PFSK-1 (cell line): ENCODE measurements around the gene ZMYND11.

Experiments used
- FOXP2 ChIP-seq: optimal IDR thresholded peaks from 2 replicates; pipeline ENCODE3; 2011; ENCODE audit warnings: borderline replicate concordance, control low read depth, inconsistent platforms; ENCODE audit not compliant: insufficient read depth; ENCODE audit errors: extremely low read length, extremely low read depth
- POLR2AphosphoS5 ChIP-seq: IDR thresholded peaks from 2 replicates; pipeline ENCODE4 v1.6.1; 2012; ENCODE audit warnings: low read depth, mild to moderate bottlenecking, control low read depth, low read length, moderate library complexity
- SIN3A ChIP-seq: IDR thresholded peaks from 2 replicates; pipeline ENCODE4 v1.6.1; 2012; ENCODE audit warnings: mild to moderate bottlenecking, low read length, moderate library complexity, borderline replicate concordance; ENCODE audit not compliant: insufficient read depth
- TAF1 ChIP-seq: IDR thresholded peaks from 2 replicates; pipeline ENCODE4 v1.6.1; 2012; ENCODE audit warnings: low read length, control low read depth, borderline replicate concordance; ENCODE audit not compliant: insufficient read depth
- TF ChIP-seq, protein P1 (sequence below), 2 experiments: IDR thresholded peaks; 2 replicates each; pipeline versions ENCODE4 v1.6.1 to v1.8.0; 2011 to 2012; ENCODE audit warnings: low read depth in 2 of 2, low read length in 2 of 2, control low read depth in 1 of 2, inconsistent platforms in 1 of 2, mild to moderate bottlenecking in 1 of 2, moderate library complexity in 1 of 2; ENCODE audit not compliant: insufficient read depth in 1 of 2

ZMYND11 gene

DNA sequence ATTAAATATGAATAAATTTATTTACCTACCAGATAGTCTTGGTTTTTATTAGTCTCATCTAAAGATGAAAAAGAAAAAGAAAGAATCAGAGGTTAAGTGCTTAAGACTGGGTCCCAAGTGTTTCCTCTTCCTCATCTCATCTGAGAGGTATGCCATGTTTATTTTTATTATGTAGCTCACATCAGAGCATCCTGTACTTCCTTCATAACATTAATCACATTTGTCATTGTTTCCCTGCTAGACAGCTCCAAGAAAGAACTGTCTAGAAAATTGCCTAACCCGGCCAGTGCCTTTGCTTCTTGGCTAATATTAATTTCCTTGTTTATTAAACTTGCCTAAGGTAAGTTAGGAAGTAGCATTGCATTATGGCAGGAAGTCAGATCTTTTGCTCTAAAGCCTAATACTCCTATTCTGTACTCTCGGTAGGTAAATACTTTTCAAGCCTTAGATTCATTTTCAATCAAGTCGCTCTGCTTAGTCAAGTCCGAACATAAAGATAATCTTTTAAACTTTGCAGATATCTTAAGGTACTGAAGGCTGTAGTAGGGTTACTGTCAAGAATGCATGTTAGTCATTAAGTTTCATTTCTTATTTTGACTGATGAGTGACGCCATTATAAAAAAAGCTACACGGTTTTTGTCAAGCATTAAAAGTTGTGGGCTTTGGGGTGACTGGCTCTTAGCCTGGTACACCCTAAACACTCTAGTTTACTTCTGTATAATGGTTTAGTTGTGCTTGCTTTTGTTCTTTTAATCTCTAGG, 47.4 kb downstream of the ZMYND11 start:
- no peak for TF ChIP-seq SIN3A
- TF ChIP-seq TAF1: no peak
- TF ChIP-seq, protein P1, sequence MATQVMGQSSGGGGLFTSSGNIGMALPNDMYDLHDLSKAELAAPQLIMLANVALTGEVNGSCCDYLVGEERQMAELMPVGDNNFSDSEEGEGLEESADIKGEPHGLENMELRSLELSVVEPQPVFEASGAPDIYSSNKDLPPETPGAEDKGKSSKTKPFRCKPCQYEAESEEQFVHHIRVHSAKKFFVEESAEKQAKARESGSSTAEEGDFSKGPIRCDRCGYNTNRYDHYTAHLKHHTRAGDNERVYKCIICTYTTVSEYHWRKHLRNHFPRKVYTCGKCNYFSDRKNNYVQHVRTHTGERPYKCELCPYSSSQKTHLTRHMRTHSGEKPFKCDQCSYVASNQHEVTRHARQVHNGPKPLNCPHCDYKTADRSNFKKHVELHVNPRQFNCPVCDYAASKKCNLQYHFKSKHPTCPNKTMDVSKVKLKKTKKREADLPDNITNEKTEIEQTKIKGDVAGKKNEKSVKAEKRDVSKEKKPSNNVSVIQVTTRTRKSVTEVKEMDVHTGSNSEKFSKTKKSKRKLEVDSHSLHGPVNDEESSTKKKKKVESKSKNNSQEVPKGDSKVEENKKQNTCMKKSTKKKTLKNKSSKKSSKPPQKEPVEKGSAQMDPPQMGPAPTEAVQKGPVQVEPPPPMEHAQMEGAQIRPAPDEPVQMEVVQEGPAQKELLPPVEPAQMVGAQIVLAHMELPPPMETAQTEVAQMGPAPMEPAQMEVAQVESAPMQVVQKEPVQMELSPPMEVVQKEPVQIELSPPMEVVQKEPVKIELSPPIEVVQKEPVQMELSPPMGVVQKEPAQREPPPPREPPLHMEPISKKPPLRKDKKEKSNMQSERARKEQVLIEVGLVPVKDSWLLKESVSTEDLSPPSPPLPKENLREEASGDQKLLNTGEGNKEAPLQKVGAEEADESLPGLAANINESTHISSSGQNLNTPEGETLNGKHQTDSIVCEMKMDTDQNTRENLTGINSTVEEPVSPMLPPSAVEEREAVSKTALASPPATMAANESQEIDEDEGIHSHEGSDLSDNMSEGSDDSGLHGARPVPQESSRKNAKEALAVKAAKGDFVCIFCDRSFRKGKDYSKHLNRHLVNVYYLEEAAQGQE (IDR thresholded peaks at IDR 0.05; ENCODE audit: insufficient read depth in 1 of 2, low read depth in 2 of 2, low read length in 2 of 2): no peak
- TF ChIP-seq FOXP2: no peak
- TF ChIP-seq POLR2AphosphoS5: no peak

DNA sequence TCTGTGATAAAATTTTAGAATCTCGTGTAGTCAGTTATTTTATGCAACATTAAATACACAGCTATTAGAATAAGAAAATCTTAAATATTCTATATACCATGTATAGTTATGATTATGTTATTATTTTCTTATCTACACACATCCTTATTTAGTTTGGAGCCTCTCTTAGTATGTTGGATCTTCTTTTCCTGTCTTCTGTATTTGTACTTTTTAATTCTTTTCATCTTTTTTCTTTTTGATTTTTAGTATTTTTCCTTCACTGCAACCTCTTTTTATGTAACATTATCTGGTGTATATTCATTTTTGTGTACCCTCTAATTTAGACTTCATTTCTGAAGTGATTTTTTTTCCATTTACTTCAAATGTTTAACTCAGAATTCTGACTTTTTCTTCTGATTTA, 48.9 kb downstream of the ZMYND11 start:
- TF ChIP-seq SIN3A: no peak
- TF ChIP-seq TAF1: no peak
- TF ChIP-seq POLR2AphosphoS5: no peak
- TF ChIP-seq FOXP2: no peak
- TF ChIP-seq, protein P1 (IDR thresholded peaks at IDR 0.05; ENCODE audit: insufficient read depth in 1 of 2, low read depth in 2 of 2, low read length in 2 of 2): no peak

DNA sequence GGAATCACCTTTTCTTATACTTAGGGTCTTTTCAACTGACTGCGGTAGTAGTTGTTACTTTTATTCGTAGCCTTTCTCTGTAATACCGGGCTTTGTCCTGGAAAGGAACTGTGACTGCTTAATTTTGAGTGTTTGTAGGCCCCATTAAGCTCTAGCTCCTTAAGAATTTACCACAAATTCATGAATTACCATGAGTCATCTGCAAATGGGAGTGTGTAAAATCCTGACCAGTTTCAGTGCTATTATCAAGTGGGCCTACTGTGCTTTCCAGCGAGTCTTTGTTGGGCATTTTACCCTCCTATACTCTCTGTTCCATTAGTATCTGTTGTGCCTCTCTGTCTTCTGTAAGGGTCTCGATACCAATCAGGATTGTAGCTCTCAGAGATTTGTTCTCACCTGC, 49.7 kb downstream of the ZMYND11 start:
- no peak for TF ChIP-seq POLR2AphosphoS5
- no peak for TF ChIP-seq TAF1
- TF ChIP-seq SIN3A: no peak

DNA sequence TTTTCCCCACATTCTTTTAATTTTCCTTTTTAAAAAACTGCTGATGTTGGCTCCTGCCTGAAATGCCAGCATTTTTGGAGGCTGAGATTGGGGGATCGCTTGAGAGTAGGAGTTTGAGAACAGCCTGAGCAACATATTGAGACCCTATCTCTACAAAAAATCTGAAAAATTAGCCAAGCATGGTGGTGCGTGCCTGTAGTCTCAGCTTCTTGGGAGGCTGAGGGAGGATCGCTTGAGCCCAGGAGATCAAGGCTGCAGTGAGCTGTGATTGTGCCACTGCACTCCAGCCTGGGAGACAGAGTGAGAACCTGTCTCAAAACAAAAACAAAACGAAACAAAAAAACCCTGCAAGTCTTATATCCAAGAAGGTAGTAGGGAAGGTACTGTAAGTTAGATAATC, 51.7 kb downstream of the ZMYND11 start:
- TF ChIP-seq TAF1: no peak
- TF ChIP-seq, protein P1 (IDR thresholded peaks at IDR 0.05; ENCODE audit: insufficient read depth in 1 of 2, low read depth in 2 of 2, low read length in 2 of 2): no peak
- no peak for TF ChIP-seq SIN3A
- no peak for TF ChIP-seq FOXP2
- no peak for TF ChIP-seq POLR2AphosphoS5

DNA sequence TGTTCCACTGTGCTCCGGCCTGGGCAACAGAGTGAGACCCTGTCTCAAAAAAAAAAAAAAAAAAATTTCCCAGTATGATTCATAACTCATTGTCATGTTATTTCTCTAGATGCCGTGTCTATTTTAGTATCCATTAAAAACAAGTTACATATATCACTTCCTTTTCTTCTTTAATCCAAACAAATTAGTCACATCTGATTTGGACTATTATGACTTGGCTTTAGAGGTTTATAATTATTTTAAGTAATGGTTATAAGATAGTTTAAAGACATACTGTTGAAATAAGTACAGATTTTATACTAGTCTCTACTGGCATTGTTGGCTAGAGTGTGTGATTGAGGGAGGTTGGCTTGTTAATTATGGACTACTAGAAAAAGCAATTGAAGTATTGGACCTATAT, 53.3 kb downstream of the ZMYND11 start:
- no peak for TF ChIP-seq POLR2AphosphoS5
- TF ChIP-seq, protein P1 (IDR thresholded peaks at IDR 0.05; ENCODE audit: insufficient read depth in 1 of 2, low read depth in 2 of 2, low read length in 2 of 2): no peak
- no peak for TF ChIP-seq TAF1
- TF ChIP-seq SIN3A: no peak
- TF ChIP-seq FOXP2: no peak
